Parathyroid adenoma (tissue), 2 donors: ENCODE data around the gene ZNF408.

Experiments
- H2AFZ ChIP-seq: fragments of 300-600 bp; sonication (generic); one replicate; pipeline ENCODE4 v1.7.0; 2017; ENCODE audit warnings: antibody characterized with exemption, mild to moderate bottlenecking
- H3K27ac ChIP-seq: fragments of 300-600 bp; sonication (generic); one replicate; pipeline ENCODE4 v1.7.0; 2017
- H3K27me3 ChIP-seq: fragments of 300-600 bp; sonication (generic); one replicate; pipeline ENCODE4 v1.7.0; 2017; ENCODE audit warnings: low read length; ENCODE audit not compliant: control insufficient read depth, insufficient read depth
- H3K36me3 ChIP-seq: fragments of 300-600 bp; sonication (generic); one replicate; pipeline ENCODE4 v1.7.0; 2017; ENCODE audit warnings: low read length; ENCODE audit not compliant: control insufficient read depth, insufficient read depth
- H3K4me1 ChIP-seq: fragments of 300-600 bp; sonication (generic); one replicate; pipeline ENCODE4 v1.7.0; 2017; ENCODE audit warnings: control low read depth
- H3K4me2 ChIP-seq: fragments of 300-600 bp; sonication (generic); one replicate; pipeline ENCODE4 v1.7.0; 2017; ENCODE audit warnings: low read length
- H3K4me3 ChIP-seq: fragments of 300-600 bp; sonication (generic); one replicate; pipeline ENCODE4 v1.7.0; 2017; ENCODE audit warnings: low read depth, low read length
- H3K79me2 ChIP-seq: fragments of 300-600 bp; sonication (generic); one replicate; pipeline ENCODE4 v1.7.0; 2017; ENCODE audit warnings: control low read depth
- H3K9ac ChIP-seq: fragments of 300-600 bp; sonication (generic); one replicate; pipeline ENCODE4 v1.7.0; 2017; ENCODE audit warnings: mild to moderate bottlenecking
- H3K9me3 ChIP-seq: fragments of 300-600 bp; sonication (generic); one replicate; pipeline ENCODE4 v1.7.0; 2017; ENCODE audit warnings: low read length; ENCODE audit not compliant: control insufficient read depth
- CTCF ChIP-seq: fragments of 300-600 bp; sonication (generic); IDR thresholded peaks from one replicate; pipeline ENCODE4 v1.7.0; 2017; ENCODE audit warnings: antibody characterized with exemption, mild to moderate bottlenecking
- donor health status: primary hyperparathyroidism.

The ZNF408 gene

DNA sequence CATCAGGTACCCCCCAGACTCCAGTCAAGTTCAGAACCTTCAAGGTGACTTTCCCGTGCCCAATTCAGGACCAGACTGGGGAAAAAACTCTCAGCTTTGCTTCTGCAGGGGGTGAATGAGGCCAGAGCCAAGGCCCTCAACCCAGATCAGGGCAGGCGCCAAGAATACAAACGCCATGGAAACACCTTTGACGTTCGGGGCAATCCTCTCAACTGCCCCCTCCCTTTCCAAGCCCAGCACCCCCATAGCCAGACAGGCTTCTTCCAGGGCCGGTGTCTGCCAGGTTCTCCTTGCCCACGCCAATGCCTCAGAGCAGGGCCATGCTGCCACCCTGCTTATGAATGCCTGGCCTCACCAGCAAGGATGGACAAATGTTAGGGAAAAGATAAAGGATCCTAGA lies 6.2 kb upstream of the ZNF408 start:
- Histone ChIP-seq H3K4me2 (no peak overlapping the region), H3K27ac (no peak overlapping the region), H3K9me3 (no peaks in the 10 kb centered on the region), H3K36me3 (no peaks in the 10 kb centered on the region), H3K4me3 (no peak overlapping the region), H2AFZ (no peak overlapping the region), H3K4me1 (no peaks in the 10 kb centered on the region), H3K9ac (no peak overlapping the region), H3K79me2 (no peaks in the 10 kb centered on the region), H3K27me3 (no peaks in the 10 kb centered on the region)
- TF ChIP-seq CTCF, result no peak

DNA sequence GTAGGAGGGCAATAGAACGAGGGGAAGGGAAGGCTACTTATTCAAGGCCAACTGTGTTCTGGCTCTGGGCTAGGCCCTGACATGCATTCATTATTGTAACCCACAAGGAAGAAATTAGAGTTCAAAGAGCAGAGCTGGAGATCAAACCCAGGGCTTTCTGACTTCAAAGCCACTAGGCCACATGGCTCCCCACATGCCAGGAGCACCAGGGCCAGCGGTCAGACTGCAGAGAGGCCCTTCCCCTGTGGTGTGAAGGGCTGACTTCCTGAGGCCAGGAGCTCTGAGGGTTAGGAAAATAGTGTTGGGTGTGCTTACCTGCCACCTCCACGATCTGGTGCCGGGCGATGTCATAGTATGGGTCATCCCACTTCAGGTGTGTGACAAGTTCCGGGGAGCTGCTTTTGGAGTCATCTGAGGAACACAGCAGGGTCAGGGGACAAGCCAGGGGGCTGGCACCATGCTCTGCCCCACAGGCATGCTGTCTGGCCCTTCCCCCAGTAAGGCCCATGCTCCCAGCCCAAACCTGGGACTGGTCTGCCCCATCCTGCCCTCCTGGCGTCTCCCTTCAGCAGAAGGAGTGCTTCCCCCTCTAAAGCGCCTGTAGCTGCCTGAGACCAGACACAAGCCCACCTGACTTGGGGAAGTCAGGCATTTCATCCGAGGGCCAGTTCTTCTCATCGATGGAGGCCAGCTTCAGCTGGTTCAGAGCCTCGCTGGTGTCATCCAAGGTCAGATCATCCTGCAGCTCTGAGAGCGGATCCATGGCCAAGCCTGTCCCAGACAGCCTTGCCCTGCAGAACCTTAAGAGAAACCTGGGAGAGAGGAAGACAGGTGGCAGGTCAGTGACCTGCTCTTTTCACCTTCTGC lies 5.3 kb upstream of the ZNF408 start:
- no peak overlapping the region for H3K4me3 ChIP-seq
- H3K9me3 ChIP-seq, result no peaks in the 10 kb centered on the region
- TF ChIP-seq CTCF, result no peak
- H3K36me3 ChIP-seq, result no peaks in the 10 kb centered on the region
- no peak overlapping the region for H3K9ac ChIP-seq
- H3K79me2 ChIP-seq, result no peaks in the 10 kb centered on the region
- no peak overlapping the region for H3K27ac ChIP-seq
- no peaks in the 10 kb centered on the region for H3K4me1 ChIP-seq
- no peak overlapping the region for H2AFZ ChIP-seq
- H3K4me2 ChIP-seq, result no peak overlapping the region
- no peaks in the 10 kb centered on the region for H3K27me3 ChIP-seq

GRCh38 chr11:46696212-46696558 lies 4.6 kb upstream of the ZNF408 start:
- Histone ChIP-seq H3K27ac (no peak overlapping the region), H3K36me3 (no peaks in the 10 kb centered on the region), H3K4me2 (no peak overlapping the region), H3K27me3 (no peaks in the 10 kb centered on the region), H2AFZ (no peak overlapping the region), H3K79me2 (peaks cover 1% of the 10 kb centered on the region), H3K9me3 (no peaks in the 10 kb centered on the region), H3K4me1 (no peaks in the 10 kb centered on the region), H3K4me3 (no peak overlapping the region), H3K9ac (no peak overlapping the region)
- TF ChIP-seq CTCF, result no peak

GRCh38 chr11:46697303-46697702 lies 3.5 kb upstream of the ZNF408 start:
- no peak overlapping the region for H3K9ac ChIP-seq
- H3K27me3 ChIP-seq, result no peaks in the 10 kb centered on the region
- no peaks in the 10 kb centered on the region for H3K4me1 ChIP-seq
- no peak overlapping the region for H3K4me2 ChIP-seq
- no peak overlapping the region for H3K4me3 ChIP-seq
- H3K79me2 ChIP-seq, result peaks cover 6% of the 10 kb centered on the region
- no peaks in the 10 kb centered on the region for H3K9me3 ChIP-seq
- no peak overlapping the region for H2AFZ ChIP-seq
- TF ChIP-seq CTCF, result no peak
- H3K36me3 ChIP-seq, result no peaks in the 10 kb centered on the region
- no peak overlapping the region for H3K27ac ChIP-seq

GRCh38 chr11:46697723-46698122 lies 3.1 kb upstream of the ZNF408 start:
- Histone ChIP-seq H3K36me3 (no peaks in the 10 kb centered on the region), H3K4me1 (no peaks in the 10 kb centered on the region), H3K9me3 (no peaks in the 10 kb centered on the region), H3K79me2 (peaks cover 6% of the 10 kb centered on the region), H3K27ac (no peak overlapping the region), H3K27me3 (no peaks in the 10 kb centered on the region), H2AFZ (no peak overlapping the region), H3K9ac (no peak overlapping the region), H3K4me3 (no peak overlapping the region), H3K4me2 (no peak overlapping the region)
- TF ChIP-seq CTCF, result no peak
